ENCODE measurements around the gene FBH1.
"Not testable (repeated sequence)": the region's sequence is repeated elsewhere in the genome, so short reads cannot be mapped to it uniquely, and the experiment has no call there.

FBH1 gene

GRCh38 chr10:5961405-5962100 is 71.5 kb downstream of the FBH1 start:
- no peak for FAIRE-seq

- FAIRE-seq, result not testable (repeated sequence)
These were observed 72.4 kb downstream of the FBH1 start for GRCh38 chr10:5962358-5962940.

- no peak for FAIRE-seq
These were observed 73.0 kb downstream of the FBH1 start for GRCh38 chr10:5963071-5963470.

- FAIRE-seq, result no peak
These were observed 73.5 kb downstream of the FBH1 start for GRCh38 chr10:5963591-5963990.

GRCh38 chr10:5964736-5965135 is 74.7 kb downstream of the FBH1 start:
- no peak for FAIRE-seq

- no peak for FAIRE-seq
These were observed 75.2 kb downstream of the FBH1 start for GRCh38 chr10:5965266-5965665.

GRCh38 chr10:5968037-5968680 is 78.1 kb downstream of the FBH1 start:
- no peak for FAIRE-seq

GRCh38 chr10:5968681-5969453 is 78.8 kb downstream of the FBH1 start:
- no peak for FAIRE-seq

GRCh38 chr10:5970066-5970465 is 80.0 kb downstream of the FBH1 start:
- FAIRE-seq, result no peak

- no peak for FAIRE-seq
These were observed 80.5 kb downstream of the FBH1 start for GRCh38 chr10:5970527-5970926.

- no peak for FAIRE-seq
These were observed 81.3 kb downstream of the FBH1 start for GRCh38 chr10:5971315-5971832.

GRCh38 chr10:5971886-5972285 is 81.8 kb downstream of the FBH1 start:
- no peak for FAIRE-seq

GRCh38 chr10:5973069-5973468 is 83.0 kb downstream of the FBH1 start:
- no peak for FAIRE-seq

GRCh38 chr10:5975641-5976473 is 85.8 kb downstream of the FBH1 start:
- FAIRE-seq, result no peak

GRCh38 chr10:5976512-5977470 is 86.7 kb downstream of the FBH1 start:
- FAIRE-seq, result no peak

- no peak for FAIRE-seq
These were observed 87.6 kb downstream of the FBH1 start, which contains the start of gene IL15RA for GRCh38 chr10:5977471-5978229. Gene IL15RA (minus strand): TSS chr10:5977543. CDS start chr10:5977492, 51 bp downstream.

- no peak for FAIRE-seq
These were observed 88.1 kb downstream of the FBH1 start for GRCh38 chr10:5978230-5978489.

GRCh38 chr10:5981529-5981928 is 91.5 kb downstream of the FBH1 start:
- no peak for FAIRE-seq

- no peak for FAIRE-seq
These were observed 93.7 kb downstream of the FBH1 start for GRCh38 chr10:5983774-5984173.

GRCh38 chr10:5985029-5985428 is 95.0 kb downstream of the FBH1 start:
- FAIRE-seq, result no peak
